IMR-90 (cell line): ENCODE data around the gene OSTF1. TPM values are rescaled to one million over a fixed set of nuclear protein-coding genes. Genes with fewer than 3 reads are reported as not detected.

Experiments used
- ATAC-seq: fragments of 200-7000 bp; cut with Tn5 transposase; 2 replicates; pipeline ENCODE4 v1.9.1; 2020; ENCODE audit warnings: low read depth, mild to moderate bottlenecking, moderate library complexity
- BruUV-seq: library from RNA; stranded (reverse); fragments of 400-500 nt; replicated peaks from 2 replicates; lab custom pipeline; 2021; lab: Mats Ljungman, UMichigan
- CTCF ChIA-PET: fragments of 300-600 bp; formaldehyde crosslinking; extraction: SDS; loops from one replicate; lab custom pipeline; 2021; ENCODE audit warnings: antibody characterized with exemption; lab: Yijun Ruan, JAX
- POLR2A ChIA-PET: fragments of 300-600 bp; sonication (Branson Sonifier 250); formaldehyde crosslinking; loops from one replicate; lab custom pipeline; 2022; ENCODE audit warnings: antibody characterized with exemption; ENCODE audit not compliant: unreplicated experiment; lab: Charles Lee
- DNase-seq: peaks from one replicate; pipeline ENCODE4 v3.0.0; 2013
- H2AFZ ChIP-seq: replicated peaks from 2 replicates; pipeline ENCODE3; 2013; ENCODE audit warnings: low read length, mild to moderate bottlenecking; ENCODE audit not compliant: poor library complexity
- H2AK5ac ChIP-seq: 2 replicates; pipeline ENCODE4 v1.6.1; 2013; ENCODE audit warnings: low read depth, low read length, inconsistent platforms
- H2AK9ac ChIP-seq: replicated peaks from 2 replicates; pipeline ENCODE3; 2013; ENCODE audit warnings: mild to moderate bottlenecking, low read depth, low read length, moderate library complexity; ENCODE audit not compliant: poor library complexity
- H2BK120ac ChIP-seq: 2 replicates; pipeline ENCODE4 v1.6.1; 2013; ENCODE audit warnings: low read depth, low read length, inconsistent platforms
- H2BK15ac ChIP-seq: 3 replicates; pipeline ENCODE4 v1.6.1; 2013; ENCODE audit warnings: low read depth, low read length, inconsistent platforms
- H2BK20ac ChIP-seq: 2 replicates; pipeline ENCODE4 v1.6.1; 2013; ENCODE audit warnings: low read depth, mild to moderate bottlenecking, inconsistent platforms, low read length, moderate library complexity
- H2BK5ac ChIP-seq: 2 replicates; pipeline ENCODE4 v1.6.1; 2013; ENCODE audit warnings: mild to moderate bottlenecking, low read depth, low read length, inconsistent platforms; ENCODE audit not compliant: poor library complexity, severe bottlenecking
- H3K14ac ChIP-seq: replicated peaks from 2 replicates; pipeline ENCODE4 v1.6.1; 2013; ENCODE audit warnings: low read depth, low read length, inconsistent platforms
- H3K18ac ChIP-seq: 2 replicates; pipeline ENCODE4 v1.6.1; 2013; ENCODE audit warnings: low read depth, low read length, control low read depth
- H3K23ac ChIP-seq: 2 replicates; pipeline ENCODE4 v1.6.1; 2013; ENCODE audit warnings: low read depth, low read length, inconsistent platforms
- H3K27ac ChIP-seq: 2 replicates; pipeline ENCODE4 v1.5.1; 2013; ENCODE audit warnings: mild to moderate bottlenecking, control low read depth, low read length; ENCODE audit not compliant: insufficient read depth
- H3K27me3 ChIP-seq: 2 replicates; pipeline ENCODE4 v1.6.1; 2013; ENCODE audit warnings: low read length; ENCODE audit not compliant: control insufficient read depth, insufficient read depth
- H3K36me3 ChIP-seq: 2 replicates; pipeline ENCODE4 v1.6.1; 2013; ENCODE audit warnings: low read length, mixed read lengths; ENCODE audit not compliant: control insufficient read depth, insufficient read depth
- H3K4ac ChIP-seq: 2 replicates; pipeline ENCODE4 v1.6.1; 2013; ENCODE audit warnings: low read depth, low read length, inconsistent platforms
- H3K4me1 ChIP-seq: 2 replicates; pipeline ENCODE4 v1.6.1; 2013; ENCODE audit warnings: low read length, mixed read lengths; ENCODE audit not compliant: control insufficient read depth, insufficient read depth
- H3K4me2 ChIP-seq: 2 replicates; pipeline ENCODE4 v1.6.1; 2013; ENCODE audit warnings: low read depth, mild to moderate bottlenecking, control low read depth, low read length, moderate library complexity
- H3K4me3 ChIP-seq: 2 replicates; pipeline ENCODE4 v1.5.1; 2013; ENCODE audit warnings: low read depth, mild to moderate bottlenecking, control low read depth, low read length, moderate library complexity; ENCODE audit not compliant: insufficient read depth
- H3K56ac ChIP-seq: 2 replicates; pipeline ENCODE4 v1.6.1; 2013; ENCODE audit warnings: low read length, inconsistent platforms; ENCODE audit not compliant: insufficient read depth; ENCODE audit errors: extremely low read depth
- H3K79me1 ChIP-seq, 2 experiments: 2 replicates each; pipeline ENCODE4 v1.6.1; 2013; ENCODE audit warnings: low read length in 2 of 2, inconsistent platforms in 1 of 2, low read depth in 1 of 2
- H3K9ac ChIP-seq: 2 replicates; pipeline ENCODE4 v1.6.1; 2013; ENCODE audit warnings: low read depth, low read length, control low read depth
- H3K9me1 ChIP-seq: 2 replicates; pipeline ENCODE4 v1.6.1; 2013; ENCODE audit warnings: low read length, inconsistent platforms; ENCODE audit not compliant: insufficient read depth
- H3K9me3 ChIP-seq: 2 replicates; pipeline ENCODE4 v1.6.1; 2013; ENCODE audit warnings: low read length; ENCODE audit not compliant: control insufficient read depth, insufficient read depth
- H4K20me1 ChIP-seq: 2 replicates; pipeline ENCODE4 v1.6.1; 2013; ENCODE audit warnings: low read length, inconsistent platforms; ENCODE audit not compliant: insufficient read depth
- H4K5ac ChIP-seq: 2 replicates; pipeline ENCODE4 v1.6.1; 2013; ENCODE audit warnings: mild to moderate bottlenecking, low read depth, low read length, control low read depth
- H4K8ac ChIP-seq, 2 experiments: 2 replicates each; pipeline ENCODE4 v1.6.1; 2013; ENCODE audit warnings: low read depth in 2 of 2, low read length in 2 of 2, control low read depth in 1 of 2, inconsistent platforms in 1 of 2
- H4K91ac ChIP-seq: 2 replicates; pipeline ENCODE4 v1.6.1; 2013; ENCODE audit warnings: low read depth, low read length, inconsistent platforms; ENCODE audit not compliant: insufficient read depth
- CEBPB ChIP-seq: IDR thresholded peaks from 2 replicates; pipeline ENCODE4 v1.6.1; 2012; ENCODE audit warnings: low read depth, low read length, improper control_type of control experiment
- FOS ChIP-seq: fragments of 150-350 bp; IDR thresholded peaks from 2 replicates; pipeline ENCODE4 v1.6.1; 2016; ENCODE audit warnings: low read depth, low read length
- MAFK ChIP-seq: IDR thresholded peaks from 2 replicates; pipeline ENCODE4 v1.6.1; 2012; ENCODE audit warnings: low read depth, low read length, improper control_type of control experiment
- POLR2A ChIP-seq: IDR thresholded peaks from 2 replicates; pipeline ENCODE4 v1.6.1; 2012; ENCODE audit warnings: mild to moderate bottlenecking, low read depth, low read length
- RCOR1 ChIP-seq: IDR thresholded peaks from 2 replicates; pipeline ENCODE4 v1.6.1; 2012; ENCODE audit warnings: mild to moderate bottlenecking, low read length, improper control_type of control experiment; ENCODE audit not compliant: insufficient replicate concordance
- SMC3 ChIP-seq: fragments of 150-350 bp; IDR thresholded peaks from 2 replicates; pipeline ENCODE4 v1.6.1; 2016; ENCODE audit warnings: low read depth, mild to moderate bottlenecking, antibody characterized with exemption, low read length, moderate library complexity
- USF2 ChIP-seq: fragments of 150-350 bp; IDR thresholded peaks from 2 replicates; pipeline ENCODE4 v1.6.1; 2017; ENCODE audit warnings: mild to moderate bottlenecking, antibody characterized with exemption, low read length, low read depth
- WGBS, 2 experiments: methylation state at CpG; one replicate each; pipeline versions ENCODE4 v1.1.5 to v1.1.7; 2013; ENCODE audit warnings: missing lambda C conversion rate in 2 of 2; ENCODE audit not compliant: insufficient read length in 1 of 2; ENCODE audit errors: extremely low coverage in 2 of 2; 5-methylcytosine and 5-hydroxymethylcytosine counted together
- dilution Hi-C: fragments of 300-500 bp; cut with HindIII; formaldehyde crosslinking; loops from one replicate; pipeline ENCODE4 v1.14.3; 2018; ENCODE audit warnings: low sequenced_read_pairs; ENCODE audit not compliant: unreplicated experiment
- in situ Hi-C: fragments of 300-500 bp; cut with MboI; formaldehyde crosslinking; loops from 3 replicates; pipeline ENCODE4 v1.14.3; 2019; ENCODE audit warnings: low sequenced_read_pairs, inconsistent platforms, mixed read lengths
- intact Hi-C: fragments of 100-400 bp; cut with micrococcal nuclease; formaldehyde crosslinking; loops from 2 replicates; pipeline ENCODE4 v1.10.0; 2022
- polyA plus RNA-seq, 3 experiments: library from polyadenylated mRNA; depleted of rRNA; stranded (reverse); fragments of >200 nt; gene quantifications; 2 replicates each; pipeline ENCODE4 v1.2.3, GENCODE V29; 2012; ENCODE audit warnings: low replicate concordance in 1 of 3
- total RNA-seq: library from RNA; depleted of rRNA; stranded (reverse); fragments of >200 nt; gene quantifications from 2 replicates; pipeline ENCODE4 v1.2.3, GENCODE V29; 2012

The OSTF1 gene
- total and polyA plus RNA-seq, 2 of the 4 experiments (the other 2 are of a cell fraction), result 17.1 to 41.6 TPM

- peak overlapping the region; percentile 95 for H2BK20ac ChIP-seq
Observed at GRCh38 chr9:75039009-75039408, 49.3 kb upstream of the OSTF1 start.

More at GRCh38 chr9:75039009-75039408, 49.3 kb upstream of the OSTF1 start:
- TF ChIP-seq CEBPB (peak; percentile 17; the same call in 1 of the 2 replicates), SMC3 (no peak), RCOR1 (no peak), FOS (peak; percentile 58; the same call in 1 of the 2 replicates), MAFK (peak; percentile 27; the same call in 1 of the 2 replicates), USF2 (no peak), POLR2A (no peak)
- in situ Hi-C loops, result no loop called here
- H2BK15ac ChIP-seq, result peak overlapping the region; percentile 99; the same call in 1 of the 3 replicates
- H3K27ac ChIP-seq, result peak overlapping the region; percentile 93
- peak overlapping the region; percentile 91; the same call in 1 of the 2 replicates for H3K4ac ChIP-seq
- H2AK5ac ChIP-seq, result peak overlapping the region; percentile 97; the same call in 1 of the 2 replicates
- peak overlapping the region; percentile 46; the same call in 1 of the 2 replicates for H4K5ac ChIP-seq
- H2BK120ac ChIP-seq, result peak overlapping the region; percentile 96
- no peaks in the 10 kb centered on the region for H3K9me3 ChIP-seq
- no peak overlapping the region for H3K4me3 ChIP-seq
- H3K18ac ChIP-seq, result peak overlapping the region; percentile 74; the same call in 1 of the 2 replicates
- H2AK9ac ChIP-seq, result no peak overlapping the region
- H3K36me3 ChIP-seq, result no peaks in the 10 kb centered on the region
- H3K9me1 ChIP-seq, result peaks cover 9% of the 10 kb centered on the region
- POLR2A ChIA-PET, result no interaction called here
- H3K4me1 ChIP-seq, result peaks cover 18% of the 10 kb centered on the region
- peaks cover 0 to 3% of the 10 kb centered on the region in 2 experiments; a peak in 1 of 4 replicates for H3K79me1 ChIP-seq
- dilution Hi-C loops, result no loop called here
- no TSS peak for BruUV-seq
- no peak overlapping the region for H3K9ac ChIP-seq
- ATAC-seq (peak; percentile 90), DNase-seq (peak; percentile 95)
- H3K23ac ChIP-seq, result no peak overlapping the region
- H3K14ac ChIP-seq, result peak overlapping the region; percentile 94; the same call in 1 of the 2 replicates
- peak overlapping the region; percentile 97 for H2BK5ac ChIP-seq
- WGBS, 2 experiments, result no CpG with 5 or more reads among the region's 3 CpGs
- H4K91ac ChIP-seq, result peak overlapping the region; percentile 95
- H4K8ac ChIP-seq, result peak overlapping the region; percentile 92 to 96; a peak in 3 of 4 replicates
- H3K27me3 ChIP-seq, result no peaks in the 10 kb centered on the region
- H4K20me1 ChIP-seq, result no peaks in the 10 kb centered on the region
- intact Hi-C loops, result loop anchor here (2.0 kb wide), 1 partner anchor 110 kb away; no protein-coding TSS in a partner anchor
- peak overlapping the region; percentile 58 for H3K56ac ChIP-seq
- CTCF ChIA-PET, result interaction anchor here (0.6 to 0.8 kb wide), 3 partner anchors 11 to 77 kb away, joined by 3 to 4 read pairs (median 4); partner anchors contain the start of gene CARNMT1
- H3K4me2 ChIP-seq, result peak overlapping the region; percentile 48; the same call in 1 of the 2 replicates
- H2AFZ ChIP-seq, result no peak overlapping the region
